Panc1 (cell line): ENCODE results near the gene EPHB6.

Source experiments
- POLR2AphosphoS5 ChIP-seq: IDR thresholded peaks from 2 replicates; pipeline ENCODE4 v1.6.1; 2012; ENCODE audit warnings: mild to moderate bottlenecking, low read depth, low read length, moderate library complexity
- SIN3A ChIP-seq: IDR thresholded peaks from 2 replicates; pipeline ENCODE4 v1.6.1; 2012; ENCODE audit warnings: low read depth, mild to moderate bottlenecking, low read length, moderate library complexity, borderline replicate concordance; ENCODE audit not compliant: insufficient read depth
- TCF7L2 ChIP-seq: IDR thresholded peaks from 2 replicates; pipeline ENCODE4 v1.6.1; 2011; ENCODE audit warnings: mild to moderate bottlenecking, low read depth, low read length, inconsistent platforms
- TF ChIP-seq, protein P1 (sequence below): fragments of 450-650 bp; IDR thresholded peaks from 2 replicates; pipeline ENCODE4 v1.5.1; 2017; ENCODE audit warnings: mild to moderate bottlenecking
- TF ChIP-seq, protein P2 (sequence below), 2 experiments: IDR thresholded peaks; 2 replicates each; pipeline ENCODE4 v1.6.1; 2011 to 2012; ENCODE audit warnings: low read depth in 2 of 2, control low read depth in 1 of 2, low read length in 1 of 2, mild to moderate bottlenecking in 1 of 2, moderate library complexity in 1 of 2; ENCODE audit not compliant: insufficient read depth in 1 of 2

DNA sequence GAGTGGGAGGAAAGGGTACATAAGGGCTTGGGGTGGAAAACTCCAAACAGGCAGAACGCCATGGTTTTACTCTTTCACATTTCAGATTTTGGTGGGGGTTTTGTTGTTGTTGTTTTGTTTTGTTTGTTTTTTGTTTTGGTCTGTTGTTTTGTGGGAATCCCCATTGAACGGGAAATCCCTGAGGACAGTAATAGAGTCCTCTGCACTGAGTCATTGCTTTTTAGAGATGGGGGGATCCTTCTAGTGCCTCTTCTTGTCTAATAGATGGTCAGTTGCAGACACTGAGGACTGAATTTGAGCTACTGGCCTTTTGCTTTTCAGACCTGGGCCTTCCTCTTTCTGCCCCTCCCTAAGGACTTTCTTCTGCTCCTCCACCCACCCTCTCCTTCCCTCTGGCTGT lies 58.7 kb downstream of the EPHB6 start:
- TF ChIP-seq, protein P1, sequence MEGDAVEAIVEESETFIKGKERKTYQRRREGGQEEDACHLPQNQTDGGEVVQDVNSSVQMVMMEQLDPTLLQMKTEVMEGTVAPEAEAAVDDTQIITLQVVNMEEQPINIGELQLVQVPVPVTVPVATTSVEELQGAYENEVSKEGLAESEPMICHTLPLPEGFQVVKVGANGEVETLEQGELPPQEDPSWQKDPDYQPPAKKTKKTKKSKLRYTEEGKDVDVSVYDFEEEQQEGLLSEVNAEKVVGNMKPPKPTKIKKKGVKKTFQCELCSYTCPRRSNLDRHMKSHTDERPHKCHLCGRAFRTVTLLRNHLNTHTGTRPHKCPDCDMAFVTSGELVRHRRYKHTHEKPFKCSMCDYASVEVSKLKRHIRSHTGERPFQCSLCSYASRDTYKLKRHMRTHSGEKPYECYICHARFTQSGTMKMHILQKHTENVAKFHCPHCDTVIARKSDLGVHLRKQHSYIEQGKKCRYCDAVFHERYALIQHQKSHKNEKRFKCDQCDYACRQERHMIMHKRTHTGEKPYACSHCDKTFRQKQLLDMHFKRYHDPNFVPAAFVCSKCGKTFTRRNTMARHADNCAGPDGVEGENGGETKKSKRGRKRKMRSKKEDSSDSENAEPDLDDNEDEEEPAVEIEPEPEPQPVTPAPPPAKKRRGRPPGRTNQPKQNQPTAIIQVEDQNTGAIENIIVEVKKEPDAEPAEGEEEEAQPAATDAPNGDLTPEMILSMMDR = no peak
- TF ChIP-seq, protein P2, sequence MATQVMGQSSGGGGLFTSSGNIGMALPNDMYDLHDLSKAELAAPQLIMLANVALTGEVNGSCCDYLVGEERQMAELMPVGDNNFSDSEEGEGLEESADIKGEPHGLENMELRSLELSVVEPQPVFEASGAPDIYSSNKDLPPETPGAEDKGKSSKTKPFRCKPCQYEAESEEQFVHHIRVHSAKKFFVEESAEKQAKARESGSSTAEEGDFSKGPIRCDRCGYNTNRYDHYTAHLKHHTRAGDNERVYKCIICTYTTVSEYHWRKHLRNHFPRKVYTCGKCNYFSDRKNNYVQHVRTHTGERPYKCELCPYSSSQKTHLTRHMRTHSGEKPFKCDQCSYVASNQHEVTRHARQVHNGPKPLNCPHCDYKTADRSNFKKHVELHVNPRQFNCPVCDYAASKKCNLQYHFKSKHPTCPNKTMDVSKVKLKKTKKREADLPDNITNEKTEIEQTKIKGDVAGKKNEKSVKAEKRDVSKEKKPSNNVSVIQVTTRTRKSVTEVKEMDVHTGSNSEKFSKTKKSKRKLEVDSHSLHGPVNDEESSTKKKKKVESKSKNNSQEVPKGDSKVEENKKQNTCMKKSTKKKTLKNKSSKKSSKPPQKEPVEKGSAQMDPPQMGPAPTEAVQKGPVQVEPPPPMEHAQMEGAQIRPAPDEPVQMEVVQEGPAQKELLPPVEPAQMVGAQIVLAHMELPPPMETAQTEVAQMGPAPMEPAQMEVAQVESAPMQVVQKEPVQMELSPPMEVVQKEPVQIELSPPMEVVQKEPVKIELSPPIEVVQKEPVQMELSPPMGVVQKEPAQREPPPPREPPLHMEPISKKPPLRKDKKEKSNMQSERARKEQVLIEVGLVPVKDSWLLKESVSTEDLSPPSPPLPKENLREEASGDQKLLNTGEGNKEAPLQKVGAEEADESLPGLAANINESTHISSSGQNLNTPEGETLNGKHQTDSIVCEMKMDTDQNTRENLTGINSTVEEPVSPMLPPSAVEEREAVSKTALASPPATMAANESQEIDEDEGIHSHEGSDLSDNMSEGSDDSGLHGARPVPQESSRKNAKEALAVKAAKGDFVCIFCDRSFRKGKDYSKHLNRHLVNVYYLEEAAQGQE (IDR thresholded peaks at IDR 0.05; ENCODE audit: insufficient read depth in 1 of 2, low read depth in 2 of 2, low read length in 1 of 2) = no peak
- TF ChIP-seq TCF7L2 (no peak), POLR2AphosphoS5 (no peak), SIN3A (no peak)
